ENCODE measurements around the gene ID2.

DNA sequence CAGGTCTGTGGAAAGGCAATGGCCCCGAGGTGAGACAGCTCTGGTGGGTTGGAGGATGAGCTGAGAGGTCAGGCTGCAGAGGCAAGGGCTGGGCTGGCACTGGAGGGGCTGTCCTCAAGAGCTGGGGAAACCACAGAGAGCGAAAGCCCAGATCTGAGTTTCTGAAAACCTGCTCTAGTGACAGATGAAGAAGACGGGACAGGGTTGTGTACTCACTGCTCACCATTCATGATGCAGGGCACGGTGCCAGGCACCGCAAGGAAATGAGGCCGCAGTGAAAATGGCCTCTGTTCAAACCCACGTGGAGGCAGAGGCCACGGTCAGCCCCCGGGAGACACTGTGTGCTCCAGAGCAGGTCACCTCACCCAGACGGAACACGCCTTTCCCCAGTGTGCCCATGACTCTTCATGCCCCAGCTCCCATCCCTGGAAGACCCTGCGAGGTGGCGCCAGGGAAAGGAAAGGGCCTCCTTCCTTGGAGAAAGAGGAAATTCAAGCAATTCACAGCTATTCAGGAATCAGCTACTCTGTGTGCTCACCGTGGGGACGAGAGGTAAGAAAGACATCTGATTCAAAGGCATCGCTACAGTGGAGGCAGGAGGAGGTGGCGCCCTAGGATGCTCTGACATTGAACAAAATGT lies 24.3 kb upstream of the ID2 start:
- TF ChIP-seq, protein P1, sequence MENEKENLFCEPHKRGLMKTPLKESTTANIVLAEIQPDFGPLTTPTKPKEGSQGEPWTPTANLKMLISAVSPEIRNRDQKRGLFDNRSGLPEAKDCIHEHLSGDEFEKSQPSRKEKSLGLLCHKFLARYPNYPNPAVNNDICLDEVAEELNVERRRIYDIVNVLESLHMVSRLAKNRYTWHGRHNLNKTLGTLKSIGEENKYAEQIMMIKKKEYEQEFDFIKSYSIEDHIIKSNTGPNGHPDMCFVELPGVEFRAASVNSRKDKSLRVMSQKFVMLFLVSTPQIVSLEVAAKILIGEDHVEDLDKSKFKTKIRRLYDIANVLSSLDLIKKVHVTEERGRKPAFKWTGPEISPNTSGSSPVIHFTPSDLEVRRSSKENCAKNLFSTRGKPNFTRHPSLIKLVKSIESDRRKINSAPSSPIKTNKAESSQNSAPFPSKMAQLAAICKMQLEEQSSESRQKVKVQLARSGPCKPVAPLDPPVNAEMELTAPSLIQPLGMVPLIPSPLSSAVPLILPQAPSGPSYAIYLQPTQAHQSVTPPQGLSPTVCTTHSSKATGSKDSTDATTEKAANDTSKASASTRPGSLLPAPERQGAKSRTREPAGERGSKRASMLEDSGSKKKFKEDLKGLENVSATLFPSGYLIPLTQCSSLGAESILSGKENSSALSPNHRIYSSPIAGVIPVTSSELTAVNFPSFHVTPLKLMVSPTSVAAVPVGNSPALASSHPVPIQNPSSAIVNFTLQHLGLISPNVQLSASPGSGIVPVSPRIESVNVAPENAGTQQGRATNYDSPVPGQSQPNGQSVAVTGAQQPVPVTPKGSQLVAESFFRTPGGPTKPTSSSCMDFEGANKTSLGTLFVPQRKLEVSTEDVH (IDR thresholded peaks at IDR 0.05; ENCODE audit: low read depth, partially characterized antibody) = no peak
- TF ChIP-seq, protein P2, sequence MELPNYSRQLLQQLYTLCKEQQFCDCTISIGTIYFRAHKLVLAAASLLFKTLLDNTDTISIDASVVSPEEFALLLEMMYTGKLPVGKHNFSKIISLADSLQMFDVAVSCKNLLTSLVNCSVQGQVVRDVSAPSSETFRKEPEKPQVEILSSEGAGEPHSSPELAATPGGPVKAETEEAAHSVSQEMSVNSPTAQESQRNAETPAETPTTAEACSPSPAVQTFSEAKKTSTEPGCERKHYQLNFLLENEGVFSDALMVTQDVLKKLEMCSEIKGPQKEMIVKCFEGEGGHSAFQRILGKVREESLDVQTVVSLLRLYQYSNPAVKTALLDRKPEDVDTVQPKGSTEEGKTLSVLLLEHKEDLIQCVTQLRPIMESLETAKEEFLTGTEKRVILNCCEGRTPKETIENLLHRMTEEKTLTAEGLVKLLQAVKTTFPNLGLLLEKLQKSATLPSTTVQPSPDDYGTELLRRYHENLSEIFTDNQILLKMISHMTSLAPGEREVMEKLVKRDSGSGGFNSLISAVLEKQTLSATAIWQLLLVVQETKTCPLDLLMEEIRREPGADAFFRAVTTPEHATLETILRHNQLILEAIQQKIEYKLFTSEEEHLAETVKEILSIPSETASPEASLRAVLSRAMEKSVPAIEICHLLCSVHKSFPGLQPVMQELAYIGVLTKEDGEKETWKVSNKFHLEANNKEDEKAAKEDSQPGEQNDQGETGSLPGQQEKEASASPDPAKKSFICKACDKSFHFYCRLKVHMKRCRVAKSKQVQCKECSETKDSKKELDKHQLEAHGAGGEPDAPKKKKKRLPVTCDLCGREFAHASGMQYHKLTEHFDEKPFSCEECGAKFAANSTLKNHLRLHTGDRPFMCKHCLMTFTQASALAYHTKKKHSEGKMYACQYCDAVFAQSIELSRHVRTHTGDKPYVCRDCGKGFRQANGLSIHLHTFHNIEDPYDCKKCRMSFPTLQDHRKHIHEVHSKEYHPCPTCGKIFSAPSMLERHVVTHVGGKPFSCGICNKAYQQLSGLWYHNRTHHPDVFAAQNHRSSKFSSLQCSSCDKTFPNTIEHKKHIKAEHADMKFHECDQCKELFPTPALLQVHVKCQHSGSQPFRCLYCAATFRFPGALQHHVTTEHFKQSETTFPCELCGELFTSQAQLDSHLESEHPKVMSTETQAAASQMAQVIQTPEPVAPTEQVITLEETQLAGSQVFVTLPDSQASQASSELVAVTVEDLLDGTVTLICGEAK (IDR thresholded peaks at IDR 0.05; ENCODE audit: borderline replicate concordance) = no peak

All from GM12878 (cell line).